Right lobe of liver (tissue), 6 donors: Measurements from ENCODE around the gene FCAMR. TPM values are rescaled to one million over a fixed set of nuclear protein-coding genes. Genes with fewer than 3 reads are reported as not detected.

Experiments
- ATAC-seq, 4 donors: fragments of 200-7000 bp; cut with Tn5 transposase; one replicate each; pipeline ENCODE4 v1.9.1; 2020; ENCODE audit warnings: mild to moderate bottlenecking in 4 of 4, moderate library complexity in 4 of 4
- DNase-seq, 3 donors: peaks; one replicate each; pipeline ENCODE4 v3.0.0-alpha.2; 2020
- H3K27ac ChIP-seq, 3 donors: fragments of 200-600 bp; one replicate each; pipeline ENCODE4 v1.8.0; 2022
- H3K27me3 ChIP-seq, 2 donors: fragments of 200-600 bp; one replicate each; pipeline ENCODE4 v1.8.0; 2022
- H3K36me3 ChIP-seq, 4 donors: fragments of 200-600 bp; sonication (generic) in 1 of 4; one replicate each; pipeline versions ENCODE4 v1.5.1 to v1.8.0; 2017 to 2022; ENCODE audit warnings: control low read depth in 1 of 4
- H3K4me1 ChIP-seq, 4 donors: fragments of 200-600 bp; sonication (generic) in 1 of 4; one replicate each; pipeline versions ENCODE4 v1.5.1 to v1.8.0; 2017 to 2022; ENCODE audit warnings: control low read depth in 1 of 4
- H3K4me3 ChIP-seq, 3 donors: fragments of 200-600 bp; one replicate each; pipeline ENCODE4 v1.8.0; 2022
- H3K9me3 ChIP-seq, 4 donors: fragments of 200-600 bp; sonication (generic) in 1 of 4; one replicate each; pipeline versions ENCODE4 v1.5.1 to v1.8.0; 2017 to 2022; ENCODE audit warnings: control low read depth in 1 of 4
- CTCF ChIP-seq, 4 donors: fragments of 200-600 bp in 3 of 4; fragments of 450-650 bp in 1 of 4; IDR thresholded peaks; one replicate each; pipeline versions ENCODE4 v1.5.1 to v1.8.0; 2016 to 2022; ENCODE audit warnings: antibody characterized with exemption in 4 of 4, mild to moderate bottlenecking in 2 of 4
- POLR2A ChIP-seq: fragments of 450-650 bp; IDR thresholded peaks from one replicate; pipeline ENCODE4 v1.6.1; 2017; ENCODE audit warnings: antibody characterized with exemption, mild to moderate bottlenecking
- WGBS: methylation state at CpG from one replicate; pipeline ENCODE4 v1.1.6; 2018; ENCODE audit warnings: low coverage, low lambda C conversion rate; ENCODE audit not compliant: insufficient coverage; ENCODE audit errors: missing lambda C conversion rate; 5-methylcytosine and 5-hydroxymethylcytosine counted together
- intact Hi-C, 2 donors: fragments of 100-400 bp; cut with DNase I; formaldehyde crosslinking; loops; one replicate each; pipeline versions ENCODE4 v1.11.2 to v1.14.1; 2022
- total RNA-seq, 6 experiments: library from RNA; depleted of rRNA in 2 of 6; stranded (reverse); fragments of >200 nt in 2 of 6; fragmentation: NEBNext Ultra II Directional in 3 of 6; extraction: Animal tissue kit (Norgen Biotek cat#: 25700) in 3 of 6; gene quantifications; one replicate each; pipeline versions ENCODE4 v1.1.0 to v1.2.4, GENCODE V29; 2016 to 2023
- donor health status: DM: no; HTN: yes; CAD: no.
- donor health status: DM: no; HTN: no; CAD: no.
- donor health status: DM: no; HTN: no; CAD: no.
- donor health status: DM: no; HTN: yes; CAD: no.
- donor health status: DM: no; HTN: yes; CAD: no.

The FCAMR gene
- total RNA-seq, 6 experiments from 2014 or later = 0.44 to 31.1 (median 2.2) TPM

- no peaks in the 10 kb centered on the region for H3K9me3 ChIP-seq
- peaks cover 0 to 39% (median 17%) of the 10 kb centered on the region in 4 donors for H3K4me1 ChIP-seq
- intact Hi-C loops = no loop called here
- H3K27ac ChIP-seq = no peak overlapping the region
- 60% methylated on average over 3 of the region's 5 CpGs for WGBS
- TF ChIP-seq CTCF (IDR thresholded peaks at IDR 0.05) = no peak
- no peak for TF ChIP-seq POLR2A
- H3K36me3 ChIP-seq = no peaks in the 10 kb centered on the region
- H3K4me3 ChIP-seq = no peak overlapping the region
- no peak for ATAC-seq
- H3K27me3 ChIP-seq = no peaks in the 10 kb centered on the region
- no peak for DNase-seq
Measured at GRCh38 chr1:206957639-206958038, 12.6 kb downstream of the FCAMR start.

GRCh38 chr1:206955476-206956451 is 14.5 kb downstream of the FCAMR start:
- WGBS = 33% methylated on average over 8 of the region's 11 CpGs
- Histone ChIP-seq H3K4me1 (peaks cover 0 to 56% (median 24%) of the 10 kb centered on the region in 4 donors), H3K4me3 (no peak overlapping the region), H3K36me3 (no peaks in the 10 kb centered on the region), H3K27me3 (no peaks in the 10 kb centered on the region), H3K27ac (peak overlapping the region in 1 of 3 donors; percentile 82), H3K9me3 (no peaks in the 10 kb centered on the region)
- intact Hi-C loops = no loop called here
- DNase-seq = peak; percentile 39 to 75 (median 73)
- ATAC-seq = peak; percentile 54 to 75 (median 69)
- no peak for TF ChIP-seq POLR2A
- TF ChIP-seq CTCF (IDR thresholded peaks at IDR 0.05) = no peak

GRCh38 chr1:206954459-206955342 is 15.6 kb downstream of the FCAMR start:
- WGBS = 57% methylated on average over 9 of the region's 10 CpGs
- Histone ChIP-seq H3K27me3 (no peaks in the 10 kb centered on the region), H3K27ac (peak overlapping the region in 2 of 3 donors; percentile 1 to 82)

More at GRCh38 chr1:206954459-206955342, 15.6 kb downstream of the FCAMR start:
- peaks cover 0 to 67% (median 31%) of the 10 kb centered on the region in 4 donors for H3K4me1 ChIP-seq
- DNase-seq = no peak
- no peaks in the 10 kb centered on the region for H3K36me3 ChIP-seq
- TF ChIP-seq CTCF (IDR thresholded peaks at IDR 0.05) = no peak
- no peak for TF ChIP-seq POLR2A
- H3K9me3 ChIP-seq = no peaks in the 10 kb centered on the region
- no peak for ATAC-seq
- no peak overlapping the region for H3K4me3 ChIP-seq
- intact Hi-C loops = no loop called here
